ENCODE data around the gene RPS10.

DNA sequence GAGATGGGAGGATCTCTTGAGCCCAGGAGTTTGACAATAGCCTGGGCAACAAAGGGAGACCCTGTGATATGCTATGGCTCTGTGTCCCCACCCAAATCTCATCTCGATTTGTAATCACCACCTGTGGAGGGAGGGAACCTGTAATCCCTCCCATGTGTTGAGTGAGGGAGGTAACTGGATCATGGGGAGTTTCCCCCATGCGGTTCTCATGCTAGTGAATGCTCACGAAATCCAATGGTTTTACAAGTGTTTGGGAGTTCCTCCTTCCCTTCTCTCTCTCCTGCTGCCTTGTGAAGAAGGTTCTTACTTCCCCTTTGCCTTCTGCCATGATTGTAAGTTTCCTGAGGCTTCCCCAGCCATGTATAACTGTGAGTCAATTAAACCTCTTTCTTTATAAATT, 36.8 kb downstream of the RPS10 start:
- TF ChIP-seq, protein P1, sequence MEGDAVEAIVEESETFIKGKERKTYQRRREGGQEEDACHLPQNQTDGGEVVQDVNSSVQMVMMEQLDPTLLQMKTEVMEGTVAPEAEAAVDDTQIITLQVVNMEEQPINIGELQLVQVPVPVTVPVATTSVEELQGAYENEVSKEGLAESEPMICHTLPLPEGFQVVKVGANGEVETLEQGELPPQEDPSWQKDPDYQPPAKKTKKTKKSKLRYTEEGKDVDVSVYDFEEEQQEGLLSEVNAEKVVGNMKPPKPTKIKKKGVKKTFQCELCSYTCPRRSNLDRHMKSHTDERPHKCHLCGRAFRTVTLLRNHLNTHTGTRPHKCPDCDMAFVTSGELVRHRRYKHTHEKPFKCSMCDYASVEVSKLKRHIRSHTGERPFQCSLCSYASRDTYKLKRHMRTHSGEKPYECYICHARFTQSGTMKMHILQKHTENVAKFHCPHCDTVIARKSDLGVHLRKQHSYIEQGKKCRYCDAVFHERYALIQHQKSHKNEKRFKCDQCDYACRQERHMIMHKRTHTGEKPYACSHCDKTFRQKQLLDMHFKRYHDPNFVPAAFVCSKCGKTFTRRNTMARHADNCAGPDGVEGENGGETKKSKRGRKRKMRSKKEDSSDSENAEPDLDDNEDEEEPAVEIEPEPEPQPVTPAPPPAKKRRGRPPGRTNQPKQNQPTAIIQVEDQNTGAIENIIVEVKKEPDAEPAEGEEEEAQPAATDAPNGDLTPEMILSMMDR (IDR thresholded peaks at IDR 0.05; ENCODE audit: extremely low read depth in 1 of 2, insufficient read depth in 1 of 2, low read depth in 1 of 2, low read length in 2 of 2), result no peak
- no peak for TF ChIP-seq POLR2A (IDR thresholded peaks at IDR 0.05; ENCODE audit: low read depth, low read length)
- TF ChIP-seq POLR2AphosphoS5 (IDR thresholded peaks at IDR 0.05; ENCODE audit: insufficient read depth, low read depth, low read length), result no peak

All from endothelial cell of umbilical vein (primary cell).